Skeletal muscle cell (primary cell): ENCODE results near the gene RER1.

ENCODE experiments used
- DNase-seq: peaks from one replicate; pipeline ENCODE4 v3.0.0-alpha.2; 2010; ENCODE audit warnings: low read depth
- H3K4me3 ChIP-seq: 2 replicates; pipeline ENCODE4 v1.5.1; 2011; ENCODE audit warnings: low read depth, mild to moderate bottlenecking, control low read depth, low read length, moderate library complexity

RER1 gene

DNA sequence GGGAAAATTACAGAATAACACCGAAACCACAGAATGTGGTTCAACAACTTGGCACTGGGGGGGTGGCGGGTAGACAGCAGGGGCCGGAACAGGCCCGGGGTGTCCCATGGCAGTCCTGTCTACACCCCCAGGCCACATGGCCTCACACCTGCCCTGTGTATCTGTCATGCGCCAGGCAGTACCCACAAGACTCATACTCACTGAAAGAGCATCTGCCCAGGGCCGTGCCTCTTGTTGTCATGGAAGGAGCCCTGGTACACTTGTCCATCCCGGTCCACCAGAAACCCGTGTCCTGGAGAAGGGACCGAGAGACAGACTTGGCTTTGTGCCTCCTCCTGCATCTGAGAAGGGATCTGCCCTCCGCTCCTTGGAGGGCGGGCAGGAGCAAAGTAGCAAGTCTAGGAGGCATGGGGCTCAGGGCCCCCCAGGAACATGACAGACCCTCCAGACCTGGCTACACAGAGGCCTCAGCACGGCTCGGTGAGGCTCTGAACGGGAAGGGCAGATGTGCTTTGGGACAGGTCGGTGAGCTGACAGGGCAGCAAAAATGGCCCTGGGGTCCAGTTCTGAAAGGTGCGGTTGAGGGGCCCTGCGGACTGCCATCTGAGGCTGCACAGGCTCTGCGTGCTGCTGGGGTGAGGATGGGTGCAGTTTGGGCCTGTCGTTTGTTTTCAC lies 5.9 kb upstream of the RER1 start:
- H3K4me3 ChIP-seq = no peak overlapping the region
- DNase-seq = no peak

DNA sequence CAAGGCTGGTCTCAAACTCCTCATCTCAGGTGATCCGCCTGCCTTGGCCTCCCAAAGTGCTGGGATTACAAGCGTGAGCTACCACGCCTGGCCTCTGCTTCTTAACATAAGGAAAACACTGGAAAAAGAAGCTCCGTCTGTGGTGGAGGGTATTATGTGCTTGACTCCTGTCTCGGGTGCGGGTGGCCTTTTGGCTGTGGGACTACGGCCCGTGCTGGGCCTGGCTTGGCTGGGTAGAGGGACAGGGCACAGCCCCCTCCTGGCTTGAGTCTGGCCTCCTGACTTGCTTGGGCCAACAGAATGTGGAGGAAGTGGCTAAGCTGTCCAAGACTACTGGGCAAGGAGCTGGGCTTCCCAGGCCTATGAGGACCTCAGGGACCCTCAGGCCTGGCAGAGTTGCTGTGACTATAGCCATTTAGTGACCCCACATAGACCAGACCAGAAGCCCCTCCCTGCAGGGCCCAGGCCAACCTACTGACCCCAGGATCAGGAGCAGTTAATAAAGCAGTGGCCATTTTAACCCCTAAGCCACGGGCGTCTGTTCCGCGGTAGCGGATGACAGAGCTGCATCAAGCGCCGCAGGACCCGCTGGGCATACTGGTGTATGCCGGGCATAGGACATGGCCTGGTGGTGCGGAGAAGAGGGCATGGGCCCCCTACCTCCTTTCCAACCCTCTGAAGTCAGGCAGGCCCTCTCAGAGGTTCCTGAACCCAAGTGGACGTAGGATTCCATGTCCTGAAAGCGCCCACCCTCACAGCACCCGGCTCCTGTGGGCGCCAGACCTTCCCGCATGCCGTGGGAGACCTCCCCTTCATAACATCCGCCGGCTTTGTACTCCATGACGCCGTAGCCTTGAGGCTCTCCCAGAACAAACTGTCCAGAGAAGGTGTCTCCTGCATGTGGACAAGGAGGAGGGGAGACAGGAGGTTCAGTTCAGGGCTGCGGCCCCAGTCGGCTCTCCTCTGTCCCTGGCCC lies 4.7 kb upstream of the RER1 start:
- DNase-seq = no peak

DNA sequence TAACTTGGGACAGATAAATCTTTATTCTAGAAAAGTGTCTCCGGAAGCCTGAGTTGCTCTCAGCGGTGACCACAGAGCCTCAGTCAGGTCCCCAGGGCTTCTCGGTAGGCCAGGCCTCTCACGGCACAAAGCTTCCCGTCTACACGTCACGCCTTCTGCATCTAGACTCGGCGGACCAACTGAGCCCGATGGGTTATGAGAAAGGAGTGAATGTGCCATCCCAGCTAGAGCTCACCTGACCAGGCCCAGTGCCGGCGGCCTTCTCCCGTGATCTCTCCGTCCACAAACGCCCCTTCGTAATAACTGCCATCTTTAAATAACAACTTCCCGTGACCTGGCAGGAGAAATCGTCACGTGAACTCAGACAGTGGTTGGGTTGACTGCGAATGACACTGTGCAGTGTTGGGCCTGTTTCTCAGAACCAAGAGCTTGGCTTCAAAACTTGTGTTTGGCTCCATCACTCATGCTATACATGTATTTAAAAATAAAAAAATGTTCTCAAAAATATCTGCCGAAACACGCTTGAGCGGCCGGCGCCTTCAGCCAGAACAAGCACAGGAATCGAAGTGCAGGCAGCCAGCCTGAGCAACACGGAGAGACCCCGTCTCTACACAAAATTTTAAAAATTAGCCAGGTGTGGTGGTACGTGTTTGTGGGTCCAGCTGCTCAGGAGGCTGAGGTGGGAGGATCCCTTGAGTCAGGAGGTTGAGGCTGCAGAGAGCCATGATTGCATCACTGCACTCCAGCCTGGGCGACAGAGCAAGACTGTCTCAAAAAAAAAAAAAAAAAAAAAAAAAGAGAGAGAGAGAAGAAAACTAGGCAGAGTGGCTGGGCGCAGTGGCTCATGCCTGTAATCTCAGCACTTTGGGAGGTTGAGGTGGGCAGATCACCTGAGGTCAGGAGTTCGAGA lies 3.4 kb upstream of the RER1 start:
- no peak for DNase-seq
- H3K4me3 ChIP-seq = no peak overlapping the region

More for the DNA sequence above, 4.7 kb upstream of the RER1 start:
- H3K4me3 ChIP-seq = no peak overlapping the region

DNA sequence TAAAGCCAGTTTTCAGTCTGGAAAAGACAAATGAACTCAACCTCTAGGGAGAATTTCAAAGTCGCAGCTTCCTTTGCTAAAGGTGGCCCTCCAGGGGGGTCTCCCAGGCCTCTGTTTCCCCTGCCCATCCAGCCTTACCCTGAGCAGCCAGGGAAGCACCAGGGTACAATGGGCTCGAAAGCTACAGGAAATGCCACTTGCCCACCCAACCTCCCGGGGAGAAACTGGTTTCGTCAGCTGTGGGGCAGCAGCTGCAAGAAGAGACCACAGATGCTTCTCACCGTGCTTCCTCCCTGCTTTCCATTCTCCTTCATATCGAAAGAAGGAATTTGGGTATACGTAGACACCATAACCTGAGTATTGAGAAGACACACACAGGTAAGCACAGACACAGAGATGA lies 2.0 kb upstream of the RER1 start:
- no peak overlapping the region for H3K4me3 ChIP-seq
- no peak for DNase-seq

DNA sequence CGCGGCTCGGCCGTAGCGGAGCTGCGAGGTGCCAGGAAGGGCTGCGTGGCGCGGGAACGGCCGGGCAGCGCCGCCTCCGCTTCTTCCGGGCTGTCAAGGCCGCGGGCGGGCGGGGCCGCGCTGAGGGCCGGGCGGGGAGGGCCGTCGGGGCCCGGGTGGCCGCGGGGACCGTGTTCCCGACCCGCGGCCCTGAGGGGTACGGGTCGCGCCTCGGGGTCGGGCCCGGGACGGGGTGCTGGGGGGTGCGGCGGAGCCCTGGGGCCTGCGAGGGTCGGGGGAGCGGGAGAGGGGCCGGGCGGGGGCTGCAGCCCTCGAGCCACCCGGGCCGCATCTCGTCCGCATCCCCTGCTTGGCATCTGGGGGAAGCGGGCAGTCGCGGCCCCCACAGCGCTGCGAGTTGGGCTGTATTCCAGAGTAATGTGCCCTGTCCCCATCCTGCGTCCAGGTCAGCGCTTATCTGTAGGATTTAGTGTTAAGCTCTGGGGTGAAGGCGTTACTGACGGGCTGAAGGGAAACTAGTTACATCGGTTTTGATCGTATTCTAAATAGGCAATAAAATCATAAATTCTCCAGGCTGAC lies 379 bp downstream of the RER1 start:
- DNase-seq = no peak
- peak overlapping the region; percentile 97 for H3K4me3 ChIP-seq

DNA sequence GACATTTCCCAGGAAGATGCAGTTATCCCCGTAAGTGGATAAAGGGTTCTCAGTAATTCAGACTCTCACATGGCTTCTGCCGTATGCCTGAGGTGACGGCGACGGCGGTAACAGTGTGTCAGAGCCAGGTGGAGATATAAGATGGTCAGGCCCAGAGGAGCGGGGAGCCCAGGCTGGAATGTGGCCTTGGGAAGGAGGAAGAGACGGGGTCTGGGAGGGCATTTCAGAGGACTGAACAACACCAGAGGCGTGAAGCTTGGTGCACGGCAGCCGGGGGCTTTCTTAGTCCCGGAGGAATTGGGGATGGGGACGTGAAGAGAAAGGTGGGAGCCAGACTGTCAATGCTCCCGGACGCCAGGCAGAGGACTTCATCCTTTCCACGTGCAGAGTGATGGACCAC lies 1.0 kb downstream of the RER1 start:
- DNase-seq = no peak
- peak overlapping the region; percentile 97 for H3K4me3 ChIP-seq

DNA sequence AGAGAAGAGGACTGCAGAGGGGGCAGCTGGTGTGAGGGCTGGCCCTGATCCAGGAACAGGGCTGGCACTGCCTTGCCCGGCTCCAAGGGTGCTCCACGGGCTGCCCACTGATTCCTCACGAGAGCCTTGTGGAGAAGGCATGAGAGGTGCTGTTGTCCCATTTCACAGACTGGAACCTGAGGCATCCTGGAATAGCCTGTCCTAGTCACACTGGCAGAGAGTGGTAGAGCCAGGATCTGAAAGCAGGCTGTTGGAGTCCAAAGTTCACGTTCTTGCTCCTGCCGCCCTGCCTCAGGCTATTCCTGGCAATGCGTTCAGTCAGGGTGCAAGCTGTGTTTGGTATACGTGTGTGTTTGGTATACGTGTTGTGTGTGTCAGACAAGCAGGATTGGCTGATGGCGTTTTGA lies 1.8 kb downstream of the RER1 start:
- no peak overlapping the region for H3K4me3 ChIP-seq
- DNase-seq = no peak

DNA sequence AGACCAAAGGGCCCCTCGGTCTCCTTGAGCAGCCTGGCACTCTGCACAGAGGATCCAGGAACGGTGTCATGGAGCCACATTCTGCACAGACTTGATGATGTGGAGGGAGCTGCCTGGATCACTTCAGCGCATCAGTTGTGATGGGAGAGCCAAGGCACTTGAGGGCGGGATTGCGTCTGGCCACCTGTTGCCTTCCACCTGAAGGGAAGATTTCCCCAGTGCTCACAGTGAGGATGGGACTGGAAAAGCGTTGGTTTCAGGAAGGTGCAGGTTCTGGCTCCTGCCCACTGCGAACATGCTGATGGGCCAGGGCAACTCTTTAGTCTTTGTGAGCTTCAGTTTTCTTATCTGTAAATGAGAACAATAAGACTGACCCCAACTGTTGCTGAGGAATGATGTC lies 2.6 kb downstream of the RER1 start:
- no peak for DNase-seq
- H3K4me3 ChIP-seq = no peak overlapping the region

DNA sequence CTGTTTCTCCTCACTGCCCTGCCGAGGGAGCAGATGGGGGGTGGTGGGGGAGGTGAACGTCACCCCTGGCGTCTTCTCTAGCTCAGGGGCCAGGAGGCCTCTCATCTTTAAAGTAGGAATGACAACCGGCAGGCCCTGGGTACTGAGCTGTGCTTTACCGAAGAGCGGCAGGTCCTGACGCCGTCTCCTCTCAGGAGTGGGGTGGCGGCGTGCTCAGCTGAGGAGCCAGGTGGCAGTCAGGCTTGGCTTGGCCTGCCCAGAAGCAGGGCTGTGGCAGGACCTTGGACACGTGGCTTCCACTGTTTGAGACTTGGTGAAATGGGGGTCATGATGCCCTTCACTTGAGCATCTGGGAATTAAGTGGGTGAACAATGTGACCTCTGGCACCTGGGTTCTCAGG lies 3.1 kb downstream of the RER1 start:
- H3K4me3 ChIP-seq = no peak overlapping the region
- no peak for DNase-seq

DNA sequence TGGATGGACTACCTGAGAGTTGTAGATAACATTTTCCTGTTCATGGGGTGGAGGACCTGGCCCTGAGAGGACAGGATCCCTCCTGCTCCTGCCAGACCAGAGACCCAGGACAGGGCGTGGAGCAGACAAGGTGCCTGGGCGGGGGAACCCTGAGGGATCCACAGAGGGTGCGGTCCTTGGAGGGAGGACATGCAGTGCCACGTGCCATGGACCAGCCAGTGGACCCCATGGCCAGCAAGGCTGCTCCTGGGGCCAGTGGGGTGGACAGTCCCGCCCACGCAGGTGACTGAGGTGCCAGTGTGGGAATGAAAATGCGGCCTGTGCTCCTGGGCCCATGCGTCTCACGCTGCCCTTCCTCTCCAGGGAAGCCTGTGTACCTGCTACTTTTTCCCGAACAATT lies 3.6 kb downstream of the RER1 start:
- DNase-seq = no peak
- H3K4me3 ChIP-seq = no peak overlapping the region

DNA sequence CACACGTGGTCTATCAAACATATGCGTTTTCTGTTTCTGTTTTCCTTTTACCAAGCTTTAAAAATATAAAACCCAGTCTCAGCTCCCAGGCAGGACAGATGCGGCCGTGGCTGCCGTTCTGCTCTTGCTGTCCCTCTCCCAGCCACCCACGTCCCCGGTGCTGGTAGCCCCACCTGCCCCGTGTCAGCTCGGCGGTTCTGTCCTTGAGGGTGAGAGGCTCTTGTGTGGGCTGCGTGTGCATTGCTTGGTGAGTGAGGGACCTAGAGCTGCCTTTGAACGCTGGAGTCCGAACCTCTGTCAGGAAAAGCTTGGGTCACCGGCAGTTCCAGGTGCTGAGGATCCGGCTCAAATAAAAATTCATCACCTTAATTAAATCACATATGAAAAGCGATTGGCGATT lies 4.4 kb downstream of the RER1 start:
- no peak for DNase-seq
- no peak overlapping the region for H3K4me3 ChIP-seq

DNA sequence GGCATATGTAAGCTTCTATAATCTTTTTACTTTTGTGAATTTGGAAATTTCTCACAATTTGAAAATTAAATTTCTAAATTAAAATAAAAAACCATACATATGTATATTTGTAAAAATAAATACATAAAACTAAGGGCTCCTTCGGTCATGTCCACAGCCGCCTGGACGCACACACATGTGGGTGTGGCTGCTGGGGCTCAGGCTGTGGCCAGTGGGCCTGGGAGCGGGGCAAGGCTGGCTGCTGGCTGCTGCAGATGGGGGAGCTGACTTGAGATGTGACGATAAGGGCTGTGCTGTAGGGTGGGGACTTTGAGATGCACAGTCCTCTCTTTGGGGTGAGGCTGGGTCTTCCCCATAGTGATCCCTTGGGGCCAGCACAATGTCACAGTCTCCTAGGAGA lies 4.8 kb downstream of the RER1 start:
- no peak overlapping the region for H3K4me3 ChIP-seq
- DNase-seq = no peak

DNA sequence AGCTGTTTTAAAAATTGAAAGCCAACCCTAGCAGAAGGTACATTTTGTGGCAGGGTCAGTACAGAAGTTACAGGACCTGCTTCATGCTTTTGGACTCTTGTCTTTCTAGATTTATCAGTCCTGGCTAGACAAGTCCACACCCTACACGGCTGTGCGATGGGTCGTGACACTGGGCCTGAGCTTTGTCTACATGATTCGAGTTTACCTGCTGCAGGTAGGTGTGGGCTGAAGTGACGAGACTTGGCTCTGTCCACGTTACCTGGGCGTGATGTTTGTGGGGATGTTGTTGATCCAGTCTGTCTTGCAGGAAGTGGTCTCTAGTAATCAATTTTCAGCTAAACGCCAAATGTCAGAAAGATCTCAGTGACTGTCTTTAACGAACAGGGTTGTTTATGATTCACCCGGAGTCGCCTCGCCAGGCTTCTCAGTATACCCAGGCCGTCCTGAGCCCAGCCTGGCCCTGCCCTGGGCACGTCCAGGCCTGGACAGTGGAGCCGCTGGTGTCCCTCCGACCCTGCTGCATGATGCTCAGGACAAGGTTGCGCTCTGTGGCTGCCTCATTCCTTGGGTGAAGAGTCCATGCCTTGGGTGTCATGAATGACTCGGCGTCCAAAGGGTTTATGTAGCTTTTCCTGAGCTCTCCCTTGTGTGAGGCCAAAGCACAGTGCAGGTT lies 5.5 kb downstream of the RER1 start:
- H3K4me3 ChIP-seq = no peak overlapping the region
- no peak for DNase-seq

DNA sequence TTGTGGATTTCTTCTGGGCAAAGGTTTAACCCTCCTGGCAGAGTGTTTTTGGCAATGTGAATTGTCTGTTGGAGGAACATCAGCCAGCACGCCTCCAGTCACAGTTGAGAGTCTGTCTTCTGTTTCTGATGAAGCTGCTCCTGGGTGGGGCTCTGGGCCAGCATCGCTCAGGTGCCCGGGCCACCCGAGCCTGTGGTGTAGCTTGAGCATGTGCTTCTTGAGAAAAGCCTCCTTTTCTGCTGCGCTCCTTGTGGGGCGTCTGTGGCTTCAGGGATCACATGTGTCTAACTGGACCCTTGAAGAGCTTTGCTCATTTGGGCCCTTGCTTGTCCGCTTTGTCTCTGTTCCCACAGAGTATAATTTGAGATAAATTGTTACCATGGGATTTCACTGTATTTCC lies 7.2 kb downstream of the RER1 start:
- no peak for DNase-seq
- no peak overlapping the region for H3K4me3 ChIP-seq

DNA sequence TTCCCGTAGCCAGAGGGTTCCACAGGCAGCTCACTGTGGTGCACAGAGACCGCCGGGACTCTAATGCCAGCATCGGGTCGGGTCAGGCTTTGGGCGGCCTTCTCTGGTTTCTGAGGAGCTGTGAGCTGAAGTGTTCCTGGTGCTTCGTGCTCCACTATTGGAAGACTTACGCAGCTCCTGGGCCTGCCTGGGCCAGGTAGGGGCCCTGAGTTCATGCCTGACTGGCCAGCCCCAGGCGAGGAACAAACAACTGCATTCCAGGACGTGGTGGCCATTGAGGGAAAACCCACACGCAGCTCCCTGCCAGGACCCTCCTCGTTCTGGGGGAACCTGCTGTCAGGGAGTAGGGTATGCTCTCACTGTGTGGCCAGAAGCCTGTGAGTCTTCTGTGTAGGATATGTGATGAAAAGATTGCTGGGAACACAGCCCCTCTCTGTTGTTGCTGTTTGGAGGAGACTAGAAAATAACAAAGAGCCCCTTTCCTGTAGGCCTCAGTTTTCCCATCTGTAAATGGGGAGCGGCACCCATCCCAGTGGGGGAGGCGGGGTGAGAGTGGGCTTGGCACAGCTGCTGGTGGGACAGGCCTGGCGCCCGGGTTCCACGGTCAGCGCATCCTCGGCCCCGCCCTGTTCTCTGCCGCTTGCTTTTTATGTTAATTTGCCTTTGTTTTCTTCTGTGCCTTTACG lies 8.4 kb downstream of the RER1 start:
- H3K4me3 ChIP-seq = no peak overlapping the region
- DNase-seq = no peak

DNA sequence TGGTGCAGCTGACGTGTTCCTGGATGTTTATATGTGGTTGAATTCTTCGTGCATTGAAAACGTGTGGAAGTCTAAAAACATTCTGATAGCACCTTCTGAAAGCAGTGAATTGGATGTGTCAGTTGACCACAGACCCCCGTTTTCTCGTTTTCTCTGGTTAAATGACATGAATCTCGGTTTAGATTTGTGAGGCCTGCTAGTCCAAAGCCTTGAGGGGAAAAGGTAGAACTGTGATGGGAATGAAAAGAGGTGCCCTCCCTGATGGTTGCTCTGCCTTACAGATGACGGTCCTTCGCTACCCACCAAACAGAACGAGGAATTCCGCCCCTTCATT lies 8.9 kb downstream of the RER1 start:
- no peak overlapping the region for H3K4me3 ChIP-seq
- DNase-seq = no peak

DNA sequence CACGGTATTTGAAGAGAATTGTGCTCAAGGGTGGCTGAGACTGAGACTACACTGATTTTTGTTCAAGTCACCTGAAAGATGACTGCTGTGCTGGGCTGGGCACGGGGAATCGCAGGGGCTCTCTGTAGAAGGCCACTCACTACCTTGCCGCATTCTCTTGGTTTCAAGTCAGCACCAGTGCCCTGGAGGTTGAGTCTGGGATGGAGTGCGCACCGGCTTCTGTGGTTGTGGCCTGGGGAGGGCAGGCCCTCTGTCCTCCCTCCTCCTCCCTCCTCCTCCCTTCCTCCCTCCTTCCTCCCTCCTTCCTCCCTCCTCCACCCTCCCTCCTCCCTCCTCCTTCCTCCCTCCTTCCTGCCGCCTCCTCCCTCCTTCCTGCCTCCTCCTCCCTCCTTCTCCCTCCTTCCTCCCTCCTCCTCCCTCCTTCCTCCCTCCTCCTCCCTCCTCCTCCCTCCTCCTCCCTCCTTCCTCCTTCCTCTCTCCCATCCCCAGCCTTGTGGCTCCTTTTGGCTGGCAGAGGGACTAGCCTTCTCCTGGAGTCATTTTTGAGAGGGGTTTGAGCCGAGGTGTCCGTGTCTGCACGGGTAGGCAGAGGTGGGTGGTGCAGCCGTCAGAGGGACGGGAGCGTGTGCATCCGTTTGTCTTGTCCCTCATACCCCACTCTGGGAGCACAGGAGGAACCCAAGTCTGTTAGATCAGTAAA lies 9.5 kb downstream of the RER1 start:
- no peak for DNase-seq
- H3K4me3 ChIP-seq = no peak overlapping the region

DNA sequence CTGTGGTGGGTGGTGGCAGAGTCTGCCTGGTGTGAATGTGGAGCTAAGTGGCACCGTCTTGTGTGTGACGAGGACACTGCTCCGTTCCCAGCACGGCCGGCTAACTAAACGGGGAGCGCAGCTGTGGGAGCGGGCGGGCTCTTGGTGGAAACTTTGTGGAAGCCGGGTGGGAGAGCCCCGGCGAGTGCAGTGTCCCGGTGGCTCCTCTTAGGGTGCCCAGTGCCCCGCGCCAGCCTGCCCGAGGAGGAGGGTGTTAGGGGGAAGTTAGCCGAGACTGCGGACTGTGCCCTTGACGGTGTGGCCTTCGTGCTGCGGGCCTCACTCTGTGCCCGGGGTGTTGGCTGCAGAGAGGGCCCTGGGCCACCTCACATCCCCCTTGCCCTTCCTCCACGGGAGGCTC lies 10.8 kb downstream of the RER1 start:
- DNase-seq = no peak

More for the DNA sequence above, 10.8 kb downstream of the RER1 start:
- no peak overlapping the region for H3K4me3 ChIP-seq
